Fibroblast of the aortic adventitia (primary cell): Measurements from ENCODE around the gene HNRNPAB. TPM values are rescaled to one million over a fixed set of nuclear protein-coding genes. Genes with fewer than 3 reads are reported as not detected.

Experiments used
- DNase-seq: peaks from one replicate; pipeline ENCODE4 v3.0.0-alpha.2; 2010; ENCODE audit warnings: low read depth
- H3K4me3 ChIP-seq: 2 replicates; pipeline ENCODE4 v1.5.1; 2011; ENCODE audit warnings: low read depth, mild to moderate bottlenecking, control low read depth, low read length, moderate library complexity
- CTCF ChIP-seq: IDR thresholded peaks from 2 replicates; pipeline ENCODE4 v1.5.1; 2011; ENCODE audit warnings: mild to moderate bottlenecking, low read length, control low read depth, inconsistent platforms; ENCODE audit not compliant: insufficient read depth
- total RNA-seq: library from RNA; depleted of rRNA; stranded (reverse); fragments of >200 nt; gene quantifications from 2 replicates; pipeline ENCODE4 v1.2.3, GENCODE V29; 2012; ENCODE audit warnings: low replicate concordance

HNRNPAB gene
- total RNA-seq, 1 donor: 106 TPM

- no peak overlapping the region for H3K4me3 ChIP-seq
- TF ChIP-seq CTCF: no peak
- DNase-seq: no peak
These were observed 33.9 kb upstream of the HNRNPAB start for GRCh38 chr5:178170455-178170854.

GRCh38 chr5:178174456-178174855 lies 29.9 kb upstream of the HNRNPAB start:
- DNase-seq: no peak
- no peak overlapping the region for H3K4me3 ChIP-seq
- TF ChIP-seq CTCF: no peak

GRCh38 chr5:178176791-178177190 lies 27.5 kb upstream of the HNRNPAB start:
- TF ChIP-seq CTCF: no peak
- no peak overlapping the region for H3K4me3 ChIP-seq
- DNase-seq: no peak

- no peak overlapping the region for H3K4me3 ChIP-seq
- TF ChIP-seq CTCF: no peak
- DNase-seq: no peak
These were observed 26.8 kb upstream of the HNRNPAB start for GRCh38 chr5:178177569-178177968.

GRCh38 chr5:178180141-178180863 lies 24.0 kb upstream of the HNRNPAB start:
- no peak for DNase-seq
- no peak for TF ChIP-seq CTCF
- H3K4me3 ChIP-seq: no peak overlapping the region

GRCh38 chr5:178182158-178182876 lies 22.0 kb upstream of the HNRNPAB start:
- H3K4me3 ChIP-seq: no peak overlapping the region
- no peak for DNase-seq
- TF ChIP-seq CTCF: no peak
